MV-4-11 (cell line): Measurements from ENCODE around the gene PTPRS.

Source experiments
- DNase-seq: peaks from one replicate; lab custom pipeline; 2025; lab: John Stamatoyannopoulos, UW

Gene PTPRS

DNA sequence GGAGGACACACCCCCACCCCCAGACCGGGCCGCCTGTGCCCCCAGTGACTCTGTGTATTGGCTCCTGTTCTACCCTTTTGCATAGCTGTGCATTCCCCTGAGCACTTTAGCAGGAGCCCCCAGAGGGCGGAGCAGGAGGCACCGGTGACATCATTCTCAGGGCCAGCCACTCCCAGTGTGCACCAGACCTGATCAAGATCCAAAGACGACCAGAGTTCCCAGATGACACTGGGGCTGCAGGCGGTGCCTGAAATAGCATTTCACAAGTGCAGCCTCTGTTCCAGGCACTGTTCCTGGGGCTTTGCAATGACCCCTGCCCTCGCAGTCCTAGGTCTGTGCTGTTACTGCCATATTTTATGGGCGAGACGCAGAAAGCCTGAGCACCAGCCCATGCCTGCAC is 14.5 kb upstream of the PTPRS start:
- no peak for DNase-seq

DNA sequence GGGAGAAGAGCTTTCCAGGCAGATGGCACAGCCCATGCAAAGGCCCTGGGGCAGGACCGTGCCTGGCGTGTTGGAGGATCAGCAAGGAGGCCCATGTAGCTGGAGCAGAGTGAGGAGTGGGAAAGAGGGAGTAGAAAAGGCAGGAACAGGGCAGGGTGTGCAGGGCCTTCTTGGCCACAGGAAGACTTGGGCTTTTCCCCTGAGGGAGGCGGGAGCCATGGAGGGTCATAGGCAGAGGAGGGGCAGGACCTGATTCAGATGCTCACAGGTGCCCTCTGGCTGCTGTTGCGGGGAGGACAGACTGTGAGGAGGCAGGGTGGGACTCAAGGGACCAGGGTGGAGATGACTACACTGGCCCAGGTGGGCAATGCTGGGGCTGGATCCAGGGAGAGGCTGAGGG is 13.8 kb upstream of the PTPRS start:
- DNase-seq, result no peak

DNA sequence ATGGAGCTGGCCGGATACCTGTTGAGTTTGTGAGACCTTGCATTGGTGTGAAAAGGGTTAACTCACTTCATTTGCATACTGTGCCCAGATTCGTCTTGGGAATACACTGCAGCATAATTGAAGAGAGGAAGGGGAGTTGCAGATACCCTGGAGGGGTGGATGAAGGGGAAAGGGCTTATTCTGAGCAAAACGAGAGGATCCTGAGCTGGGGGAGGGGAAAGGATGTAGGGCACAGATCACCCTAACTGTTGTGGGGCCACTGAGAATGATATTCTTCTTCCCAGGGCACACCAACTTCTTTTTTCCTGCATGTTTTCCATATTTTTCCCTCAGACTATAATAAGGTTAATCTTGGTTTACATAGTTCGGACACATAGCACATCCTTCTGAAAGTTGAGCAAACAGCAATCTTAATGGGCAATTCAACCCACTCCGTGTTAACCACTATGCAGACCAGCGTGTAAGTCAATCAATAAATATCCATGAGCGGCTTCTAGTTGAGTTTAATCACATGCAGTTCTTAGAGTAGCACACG is 11.7 kb upstream of the PTPRS start:
- no peak for DNase-seq

DNA sequence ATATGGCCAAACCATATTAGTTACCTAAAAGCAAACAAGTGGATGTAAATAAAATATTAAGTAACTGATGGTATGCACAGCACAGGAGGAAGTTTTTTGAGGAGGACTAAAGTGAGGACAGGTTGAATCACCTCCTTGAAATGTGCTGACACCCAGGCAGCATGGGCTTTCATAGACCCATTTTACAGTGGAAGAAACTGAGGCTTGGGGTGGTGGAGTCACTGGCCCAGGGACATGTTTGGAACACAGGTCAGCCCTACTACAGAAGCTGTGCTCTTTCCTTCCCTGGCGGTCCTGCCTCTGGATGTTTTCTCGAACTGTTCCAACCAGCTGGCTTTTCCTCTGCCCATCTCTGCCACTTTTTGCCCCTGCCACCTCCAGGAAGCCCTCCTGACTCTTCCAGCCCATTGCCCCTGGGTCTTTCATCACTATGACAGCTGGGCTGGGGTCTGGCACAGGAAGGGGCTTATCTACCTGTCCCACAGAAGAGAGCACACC is 11.2 kb upstream of the PTPRS start:
- DNase-seq, result no peak

DNA sequence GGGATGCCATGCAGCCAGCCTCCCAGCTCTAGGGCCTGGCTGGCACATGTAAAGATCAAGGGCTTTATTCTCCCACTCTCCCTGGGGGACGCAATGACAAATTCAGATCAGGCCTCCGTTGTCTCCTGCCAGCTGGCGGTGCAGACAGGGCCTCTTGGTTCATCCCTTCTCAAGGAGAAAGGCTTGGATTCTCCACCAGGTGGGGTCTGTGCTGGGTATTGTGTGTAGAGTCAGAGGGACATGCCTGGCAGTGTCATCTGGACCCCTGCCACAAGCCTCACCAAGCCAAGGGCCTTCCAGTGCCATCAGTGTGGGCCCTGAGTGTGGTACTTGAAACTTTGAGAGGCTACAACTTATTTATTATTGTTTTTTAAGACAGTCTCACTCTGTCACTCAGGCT is 8.4 kb upstream of the PTPRS start:
- DNase-seq, result no peak

DNA sequence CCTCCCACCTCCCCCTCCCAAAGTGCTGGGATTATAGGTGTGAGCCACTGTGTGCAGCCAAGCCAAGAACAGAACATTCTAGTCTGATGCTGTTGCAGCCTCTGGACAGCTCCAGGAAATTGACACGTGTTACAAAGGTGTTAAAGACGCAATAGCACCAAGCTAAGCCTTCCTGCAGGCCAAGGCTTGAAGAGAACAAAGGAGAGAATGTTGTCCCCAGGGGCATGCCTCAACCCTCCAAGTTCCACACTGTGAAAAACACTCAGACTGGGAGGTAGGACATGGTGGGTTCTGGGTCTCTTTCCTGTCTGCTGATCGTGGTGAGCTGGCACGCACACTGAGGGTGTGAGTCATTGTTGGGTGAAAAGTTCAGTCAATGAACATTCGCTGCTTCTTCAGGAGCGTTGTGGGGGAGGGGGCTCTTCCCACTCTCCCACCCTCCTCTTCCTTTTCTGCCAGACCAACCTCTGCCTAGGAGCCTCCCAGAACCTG is 5.3 kb upstream of the PTPRS start:
- peak; percentile 40 for DNase-seq

DNA sequence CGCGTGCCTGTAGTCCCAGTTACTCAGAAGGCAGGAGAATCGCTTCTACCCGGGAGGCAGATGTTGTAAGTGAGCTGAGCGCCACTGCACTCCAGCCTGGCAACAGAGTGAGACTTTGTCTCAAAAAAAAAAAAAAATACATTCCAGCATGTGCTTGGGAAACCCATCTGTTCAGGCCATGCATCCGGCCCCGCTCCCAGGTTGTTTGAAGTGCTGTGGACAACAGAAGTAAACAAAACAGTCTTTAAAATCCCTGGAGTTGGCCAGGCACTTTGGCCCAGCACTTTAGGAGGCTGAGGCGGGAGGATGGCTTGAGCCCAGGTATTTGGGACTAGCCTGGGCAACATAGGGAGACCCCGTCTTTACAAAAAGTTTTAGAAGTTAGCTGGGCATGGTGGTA is 3.2 kb upstream of the PTPRS start:
- DNase-seq, result no peak

DNA sequence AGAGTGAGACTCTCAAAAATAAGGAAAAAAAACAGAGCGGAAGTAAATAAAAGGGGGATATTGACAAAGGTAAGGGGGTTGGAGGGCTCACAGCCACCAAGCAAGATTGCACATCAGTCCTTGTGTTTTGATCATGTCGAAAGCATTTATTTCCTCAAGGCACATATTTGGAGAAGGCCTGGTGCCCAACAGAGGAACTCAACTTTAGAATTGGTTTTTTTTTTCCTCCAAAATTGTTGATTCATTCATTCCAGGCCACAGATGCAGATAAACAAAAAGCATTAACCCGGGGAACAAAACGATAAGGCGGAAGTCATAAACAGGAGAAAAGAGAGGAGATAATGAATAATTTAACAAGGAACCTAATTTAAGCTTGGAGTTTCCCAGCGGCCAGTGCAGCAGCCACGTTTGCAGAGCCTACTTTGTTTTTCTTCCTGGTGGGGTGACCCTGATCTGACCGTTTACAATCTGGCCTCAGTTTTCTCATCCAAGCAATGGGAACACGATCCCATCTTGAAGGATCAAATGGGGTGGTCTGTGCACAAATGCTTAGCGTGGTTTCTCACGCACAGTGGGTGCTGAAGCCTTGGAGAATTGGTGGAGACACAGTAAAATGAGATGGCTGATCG is 2.1 kb upstream of the PTPRS start:
- DNase-seq, result no peak

DNA sequence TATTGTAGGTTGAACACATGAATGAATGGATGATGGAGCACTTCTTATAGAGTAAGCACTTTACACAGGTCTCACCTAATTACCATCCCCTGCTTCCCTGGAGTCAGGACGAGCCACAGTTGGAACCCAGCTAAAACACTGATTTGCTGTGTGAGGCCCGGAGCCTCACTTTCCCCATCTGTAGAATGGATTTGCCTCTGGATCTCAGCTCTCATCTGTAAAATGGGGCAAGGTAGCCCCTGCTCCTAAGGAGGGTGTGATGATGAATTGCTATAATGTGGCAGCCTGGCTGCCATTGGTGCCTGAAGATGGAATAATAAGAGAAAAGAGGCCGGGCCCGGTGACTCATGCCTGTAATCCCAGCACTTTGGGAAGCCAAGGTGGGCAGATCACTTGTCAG is 1.4 kb upstream of the PTPRS start:
- DNase-seq, result no peak

DNA sequence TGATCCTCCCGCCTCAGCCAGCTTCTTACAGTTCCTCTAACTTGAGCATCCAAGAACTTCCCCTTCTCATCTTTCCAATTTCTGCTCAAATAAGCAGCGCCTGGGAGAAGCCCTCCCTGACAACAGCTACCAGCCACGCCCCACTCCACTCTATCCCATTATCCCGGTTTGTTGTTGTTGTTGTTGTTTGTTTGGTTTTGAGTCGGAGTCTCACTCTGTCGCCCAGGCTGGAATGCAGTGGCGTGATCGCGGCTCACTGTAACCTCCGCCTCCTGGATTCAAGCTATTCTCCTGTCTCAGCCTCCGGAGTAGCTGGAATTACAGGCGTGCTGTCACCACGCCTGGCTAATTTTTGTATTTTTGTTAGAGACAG is 822 bp upstream of the PTPRS start:
- no peak for DNase-seq

DNA sequence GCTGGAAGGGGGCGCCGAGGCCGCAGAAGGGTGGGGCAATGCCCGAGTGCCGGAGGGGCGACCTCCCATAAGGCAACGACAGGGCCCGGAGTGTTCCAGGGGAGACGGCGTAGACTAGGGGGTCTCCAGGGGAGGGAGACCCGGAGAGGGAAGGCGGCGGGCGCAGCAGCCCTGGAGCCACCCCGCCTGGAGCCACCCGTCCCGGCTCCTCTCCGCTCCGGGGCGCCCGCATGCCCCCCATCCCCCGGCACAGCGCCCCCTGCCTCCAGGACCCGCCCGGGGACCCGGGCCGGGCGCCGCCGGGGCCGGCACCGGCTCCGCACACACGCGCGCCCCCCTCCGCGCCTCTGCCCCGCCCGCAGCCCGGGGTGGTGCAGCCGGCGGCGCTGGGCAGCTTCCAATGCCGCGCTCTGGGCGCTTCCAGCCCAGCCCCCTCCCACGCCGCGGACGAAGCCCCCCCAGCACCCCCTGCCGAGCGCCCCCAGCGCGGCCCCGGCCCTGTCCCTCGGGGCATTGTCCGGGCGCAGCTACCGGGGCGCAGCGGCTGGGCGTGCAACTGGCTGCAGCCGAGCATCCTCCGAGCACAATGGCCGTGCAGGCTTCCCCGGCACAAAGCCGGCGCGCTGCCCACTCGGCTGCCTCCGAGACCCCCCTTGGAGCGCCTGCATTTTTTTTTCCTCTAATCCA is 519 bp downstream of the PTPRS start:
- DNase-seq, result no peak

DNA sequence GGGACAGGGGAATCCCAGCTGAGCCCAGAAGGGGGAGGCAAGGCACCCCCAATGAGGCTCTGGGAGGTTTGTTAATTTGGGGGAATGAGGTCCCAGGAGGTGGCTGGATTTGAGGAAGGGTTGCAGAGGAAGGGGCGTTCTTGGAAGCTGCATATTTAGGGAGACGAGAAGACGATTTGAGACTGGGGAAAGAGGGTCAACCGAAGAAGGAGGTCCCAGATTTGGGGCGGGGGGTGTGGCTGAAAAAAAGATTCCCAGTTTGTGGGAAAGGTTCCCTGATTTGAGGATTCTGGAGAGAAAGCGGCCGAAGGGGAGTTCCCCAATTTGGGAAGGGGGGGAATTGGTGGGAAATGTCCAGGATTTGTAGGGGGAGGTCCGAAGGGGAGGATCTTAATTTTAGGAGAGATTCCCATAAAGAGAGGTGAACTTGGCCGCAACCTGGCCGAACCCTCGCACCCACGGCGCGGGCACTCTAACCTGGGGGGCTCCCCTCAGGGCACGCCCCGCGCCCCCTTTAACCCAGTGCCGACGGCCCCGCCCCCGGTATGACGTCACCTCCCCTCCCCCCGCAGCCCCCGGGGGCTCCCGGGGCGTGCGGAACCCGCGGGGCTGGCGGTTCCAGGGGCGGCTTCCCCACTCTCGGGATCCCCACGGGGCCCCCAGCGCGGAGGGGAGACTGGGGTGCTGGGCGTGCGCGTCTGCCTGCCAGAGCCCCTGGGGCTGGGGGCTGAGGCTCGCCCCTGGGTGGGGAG is 1.2 kb downstream of the PTPRS start:
- no peak for DNase-seq

DNA sequence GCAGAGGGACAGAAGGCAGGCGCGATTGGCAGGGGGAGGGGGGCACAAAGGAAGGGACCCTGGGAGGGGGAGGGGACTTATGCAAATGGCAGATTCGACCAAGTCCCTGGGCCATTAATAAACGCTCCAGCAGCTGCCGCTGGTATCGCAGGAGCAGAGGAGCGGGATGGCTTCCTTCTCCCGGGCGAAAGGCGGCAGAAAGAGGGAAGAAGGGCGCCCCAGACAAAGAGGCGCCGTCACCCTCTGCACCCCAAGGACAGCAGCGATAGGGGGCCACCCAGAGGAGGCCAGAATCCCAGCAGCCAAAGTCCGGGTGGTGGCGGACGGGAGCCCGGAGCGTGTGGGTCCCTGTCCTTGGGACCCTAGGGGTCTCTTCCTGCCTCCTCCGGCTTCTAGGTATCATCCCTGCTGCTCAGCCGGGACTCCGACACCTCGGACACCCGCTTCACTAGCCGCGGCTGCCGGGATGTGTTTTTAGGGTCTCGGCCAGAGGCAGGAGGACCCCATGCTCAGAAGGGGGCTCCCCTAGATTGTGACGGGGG is 1.9 kb downstream of the PTPRS start:
- no peak for DNase-seq

DNA sequence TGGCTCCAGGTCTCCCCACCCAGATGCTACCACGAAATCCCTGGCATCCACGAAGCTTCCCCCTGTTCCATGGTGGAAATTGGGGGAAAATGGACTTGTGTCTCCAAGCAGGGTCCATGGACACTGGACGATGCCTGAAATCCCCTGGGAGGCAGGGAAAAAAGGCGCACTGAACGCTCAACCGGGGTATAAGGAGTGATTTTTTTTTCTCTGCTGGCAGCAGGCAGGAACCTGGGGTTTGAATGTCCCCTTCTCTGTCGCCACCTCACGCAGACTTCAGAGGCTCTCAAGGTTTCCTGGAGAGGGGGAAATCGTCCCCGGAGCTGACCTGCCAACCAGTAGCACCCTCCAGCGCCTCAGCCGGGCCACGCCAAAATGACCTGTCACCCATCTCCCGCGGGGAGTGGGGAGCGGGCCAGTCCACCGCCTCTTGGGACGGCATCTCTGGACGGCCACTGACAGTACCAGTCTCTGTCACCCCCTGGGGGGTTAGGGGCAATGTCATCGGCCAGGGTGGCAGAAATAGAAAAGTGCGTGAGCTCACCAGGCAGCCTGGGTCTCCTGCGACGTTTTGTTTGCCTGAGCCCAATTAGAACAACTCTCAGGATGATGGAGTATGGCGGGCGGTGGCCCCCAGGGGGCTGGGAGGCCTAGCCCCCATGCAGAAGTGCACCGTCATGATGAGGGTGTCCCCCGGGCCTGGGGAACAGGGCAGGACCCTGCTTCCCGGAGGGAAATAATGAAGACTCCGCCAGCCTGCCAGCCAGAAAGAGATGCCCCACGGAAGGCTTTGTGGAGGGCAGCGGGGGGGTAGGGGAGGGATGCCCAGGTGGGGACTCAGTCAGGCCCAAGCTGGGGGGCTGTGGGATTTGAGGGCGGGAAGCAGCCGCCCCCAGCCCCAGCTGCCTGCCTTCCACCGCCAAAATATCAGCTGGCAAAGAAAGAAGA is 2.6 kb downstream of the PTPRS start:
- no peak for DNase-seq

DNA sequence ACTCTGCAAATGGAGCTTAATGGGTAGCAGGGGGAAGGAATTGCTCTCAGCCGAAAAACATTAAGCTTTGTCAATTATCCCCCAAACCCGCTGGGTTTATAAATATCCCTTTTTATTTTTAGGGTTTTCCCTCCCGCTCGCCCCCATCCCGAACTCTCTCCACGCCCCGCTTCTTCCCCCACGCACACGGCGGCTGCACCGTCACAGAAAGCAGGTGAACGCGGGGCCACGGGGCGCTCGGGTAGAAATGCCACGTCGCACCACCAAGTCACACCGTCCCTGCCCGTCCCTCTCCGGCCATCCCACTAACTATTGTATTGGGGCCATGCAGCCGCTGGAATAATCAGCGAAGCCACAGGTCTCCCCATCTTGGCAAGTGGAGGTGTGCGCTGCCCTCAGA is 3.5 kb downstream of the PTPRS start:
- no peak for DNase-seq

DNA sequence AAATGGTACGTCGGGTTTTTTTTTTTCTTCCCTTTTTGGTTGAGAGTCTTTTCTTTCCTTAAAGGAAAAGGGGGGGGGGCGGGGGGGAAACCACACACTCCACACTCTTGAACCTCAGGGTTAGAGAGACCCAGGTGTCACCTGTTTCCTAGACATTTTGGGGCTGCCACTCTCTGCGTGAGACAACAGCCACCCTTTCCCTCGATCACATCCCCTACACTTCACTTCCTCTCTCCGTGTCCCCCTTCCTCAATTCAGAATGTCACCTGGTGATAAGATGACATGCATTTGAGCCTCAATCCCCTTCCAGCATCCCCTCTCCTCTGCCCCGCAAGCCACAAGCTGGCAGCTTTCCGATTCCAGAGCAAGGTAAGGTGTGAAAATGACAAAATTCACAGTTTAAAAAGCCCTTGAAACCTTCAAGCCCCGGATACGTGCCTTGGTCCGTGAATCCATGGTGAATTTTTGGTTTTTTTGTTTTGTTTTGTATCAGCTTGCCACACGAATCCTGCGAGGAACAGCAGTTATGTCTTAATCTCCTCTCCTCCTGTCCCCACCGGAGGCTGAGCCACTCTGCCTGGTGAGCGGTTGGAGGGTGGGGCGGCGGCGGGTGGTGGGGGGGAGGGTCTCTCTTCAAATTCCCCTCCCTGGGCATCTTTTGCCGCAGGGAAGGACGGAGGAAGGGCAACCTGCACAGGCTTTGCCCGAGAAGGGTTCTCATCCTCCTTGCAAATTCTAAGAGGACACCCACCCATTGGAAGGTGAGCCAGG is 4.2 kb downstream of the PTPRS start:
- no peak for DNase-seq

DNA sequence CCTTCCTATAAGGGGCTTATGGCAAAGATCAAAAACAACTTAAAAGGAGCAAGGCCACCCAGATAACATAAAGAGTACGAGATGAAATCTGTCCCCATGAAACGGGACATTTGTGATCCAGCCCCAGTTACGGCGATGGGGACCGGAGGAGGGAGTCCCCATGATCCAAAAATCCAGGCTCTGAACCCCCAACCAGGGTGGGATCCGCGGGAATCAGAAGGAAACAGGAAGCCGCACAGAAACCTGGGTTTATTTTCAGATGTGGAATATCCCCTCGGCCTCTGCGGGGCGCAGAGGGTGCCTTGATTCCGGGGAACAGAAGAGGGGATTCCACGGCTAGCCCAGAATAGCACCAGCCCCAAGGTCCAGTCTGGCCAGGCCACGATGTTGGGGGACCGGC is 5.0 kb downstream of the PTPRS start:
- DNase-seq, result no peak

DNA sequence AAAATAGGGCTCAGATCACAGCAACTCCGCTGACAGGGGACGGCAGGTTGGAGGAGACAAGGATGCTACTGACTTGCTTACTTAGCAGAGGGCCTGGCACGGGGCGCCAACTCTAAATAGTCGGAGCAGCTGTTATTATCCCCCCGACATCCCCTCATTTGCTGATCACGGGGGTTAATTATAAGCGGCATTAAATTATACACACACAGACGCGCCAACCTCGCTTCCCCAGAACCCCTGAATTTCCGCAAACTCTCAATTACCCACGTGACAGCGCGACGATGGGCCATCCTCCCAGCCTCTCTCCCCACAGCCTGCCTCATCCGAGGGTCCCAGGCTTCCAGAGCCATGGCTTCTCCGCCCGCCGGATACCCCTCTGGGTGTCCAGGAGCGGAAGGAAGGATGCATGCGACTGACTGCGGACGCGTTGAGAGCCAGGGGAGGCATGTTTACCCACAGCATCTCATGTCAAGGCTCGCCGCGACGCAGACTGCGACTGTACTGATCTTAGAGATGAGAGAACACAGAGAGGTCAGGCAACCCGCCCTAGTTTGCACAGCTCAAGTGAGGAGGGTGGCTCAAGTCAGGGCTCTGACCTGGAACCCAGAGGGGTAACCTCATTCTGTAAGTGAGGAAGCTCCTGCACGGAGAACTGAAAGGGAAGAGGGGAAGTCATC is 5.7 kb downstream of the PTPRS start:
- DNase-seq, result no peak

DNA sequence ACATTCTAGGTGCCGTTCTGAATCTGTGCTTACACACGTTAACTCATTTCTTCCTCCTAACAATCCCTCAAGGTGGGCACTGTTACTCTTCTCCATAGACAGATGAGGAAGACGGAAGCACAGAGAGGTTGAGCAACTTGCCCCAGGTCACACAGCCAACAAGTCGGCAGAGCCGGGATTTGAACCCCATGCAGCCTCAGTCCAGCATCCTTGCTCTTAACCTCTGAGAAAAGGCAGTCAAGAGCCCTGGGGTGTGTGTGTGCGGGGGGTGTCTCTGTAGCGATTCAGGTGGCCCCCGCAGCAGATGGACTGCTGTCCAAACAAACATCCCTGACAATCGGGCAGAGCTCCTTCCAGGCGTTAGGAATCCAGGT is 6.3 kb downstream of the PTPRS start:
- no peak for DNase-seq
